Stimulated activated CD4-positive, alpha-beta T cell treated with anti-CD3 and anti-CD28 coated beads, Interleukin-1b, Interleukin-23, amount 100 ng/mL, for 4 hours (primary cell): ENCODE data around the gene KIF12.
"Not testable (repeated sequence)": the region's sequence is repeated elsewhere in the genome, so short reads cannot be mapped to it uniquely, and the experiment has no call there.

Experiments used
- DNase-seq, 2 donors: peaks; one replicate each; pipeline ENCODE4 v3.0.0-alpha.2; 2020; ENCODE audit warnings: low read depth in 2 of 2

Gene KIF12

DNA sequence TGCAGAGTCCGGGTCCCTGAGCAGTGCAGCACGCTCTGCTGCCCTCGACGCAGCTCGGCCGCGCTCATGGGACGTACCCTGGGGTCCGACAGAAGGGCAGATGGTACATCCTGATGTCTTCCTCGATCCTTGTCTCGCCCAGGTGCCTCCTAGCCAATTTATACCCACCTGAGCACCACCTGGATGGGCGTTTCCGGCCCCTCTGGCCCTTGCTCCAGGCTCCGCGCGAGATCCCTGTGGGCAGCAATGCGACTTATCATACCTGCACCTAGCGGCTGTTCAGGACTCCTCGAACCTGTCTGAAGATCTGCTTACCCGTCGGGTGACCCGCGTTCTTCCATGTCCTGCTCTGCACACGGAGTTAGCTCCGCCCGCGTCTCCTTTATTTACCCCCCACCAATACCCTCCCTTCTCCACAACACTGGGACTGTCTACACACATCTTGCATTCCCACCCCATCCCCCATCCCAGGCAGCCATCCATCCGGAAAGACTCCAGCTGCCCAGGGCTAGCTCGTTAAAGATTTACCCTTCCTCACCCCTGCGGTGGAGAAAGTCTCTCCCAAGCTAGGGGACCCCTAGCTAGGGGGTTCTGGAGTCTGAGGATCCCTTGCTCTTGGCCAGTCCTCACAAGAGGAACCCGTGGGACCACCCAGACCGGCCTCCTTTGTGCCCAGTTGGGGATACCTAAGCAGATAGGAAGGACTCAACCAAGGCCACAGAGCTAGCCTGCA, at the start of gene KIF12:
Gene KIF12 (minus strand): TSS at position 357 of the 733 bp plus-strand sequence. CDS start 16 bp downstream, at position 341.
- no peak for DNase-seq

DNA sequence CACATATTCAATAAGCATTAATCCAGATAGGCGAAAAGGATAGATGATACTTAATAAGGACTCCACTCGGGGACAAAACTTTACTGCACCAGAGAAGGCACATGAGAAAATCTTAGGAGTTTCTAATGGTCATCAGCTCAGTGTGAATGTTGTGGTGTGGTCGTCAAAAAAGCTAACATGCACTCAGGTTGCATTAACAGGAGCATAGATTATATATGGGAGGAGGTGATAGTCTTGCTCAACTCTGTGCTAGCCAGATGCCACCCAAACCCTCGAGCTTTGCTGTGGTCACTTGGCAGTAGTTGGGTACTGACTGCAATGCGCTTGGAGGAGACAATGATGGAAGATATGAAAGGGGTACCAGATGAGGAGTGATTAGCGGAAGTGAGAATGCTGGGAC, 47.6 kb upstream of the KIF12 start:
- no peak for DNase-seq

DNA sequence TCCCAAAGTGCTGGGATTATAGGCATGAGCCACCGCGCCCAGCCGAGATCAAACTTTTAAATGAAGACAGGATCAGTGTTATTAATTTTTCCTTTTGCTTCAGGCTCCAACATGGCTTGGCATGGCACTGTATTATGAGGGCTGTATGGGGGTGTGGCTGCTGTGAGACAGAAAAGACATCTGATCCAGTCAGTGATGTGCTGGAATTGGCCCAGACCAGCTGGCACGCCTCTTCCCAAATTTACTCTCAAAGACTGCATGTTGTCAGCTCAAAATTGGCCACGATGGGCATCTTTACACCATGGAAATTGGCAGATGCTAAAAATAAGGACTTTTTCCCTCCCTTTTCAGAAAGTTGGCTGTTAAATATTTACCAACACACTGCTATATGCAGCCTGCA, 44.1 kb upstream of the KIF12 start:
- DNase-seq, result no peak

DNA sequence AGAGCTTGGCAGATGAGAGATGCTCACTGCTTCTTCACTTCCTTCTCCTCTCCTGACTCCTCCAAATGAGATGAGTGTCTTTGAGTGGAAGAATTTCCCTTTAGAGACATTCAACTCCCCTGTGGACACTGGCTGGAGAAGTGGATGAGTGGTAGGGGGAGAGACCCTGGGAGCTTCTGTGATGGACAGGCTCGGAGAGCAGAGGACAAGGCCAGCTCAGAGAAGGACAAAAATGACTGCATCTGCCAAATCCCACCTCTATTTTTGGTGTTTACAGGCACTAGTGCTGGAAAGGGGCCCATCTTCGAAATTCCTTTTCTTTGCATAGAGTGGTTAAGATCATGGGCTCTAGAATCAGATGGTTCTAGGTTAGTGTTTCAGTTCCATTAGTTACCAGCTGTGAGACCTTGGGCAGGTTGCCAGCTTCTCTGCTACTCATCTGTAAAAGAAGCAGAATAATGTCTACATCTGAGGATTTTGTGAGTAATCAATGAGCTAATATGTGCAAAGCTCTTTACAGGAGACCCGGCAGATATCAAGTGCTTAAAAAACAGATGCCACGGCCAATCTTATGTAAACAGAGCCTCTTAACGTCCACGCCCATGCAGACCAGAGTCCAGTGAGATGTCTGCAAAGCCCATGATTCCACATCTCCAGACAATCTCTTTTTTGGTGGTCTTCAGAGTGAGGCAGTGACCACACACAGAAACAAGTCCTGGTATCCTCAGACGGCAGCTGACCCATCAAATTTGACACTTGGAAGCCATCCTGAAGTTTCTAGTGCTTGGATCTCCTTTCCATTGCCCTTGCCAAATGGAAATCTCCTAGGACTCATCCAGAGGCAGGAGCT, 42.7 kb upstream of the KIF12 start:
- no peak for DNase-seq

DNA sequence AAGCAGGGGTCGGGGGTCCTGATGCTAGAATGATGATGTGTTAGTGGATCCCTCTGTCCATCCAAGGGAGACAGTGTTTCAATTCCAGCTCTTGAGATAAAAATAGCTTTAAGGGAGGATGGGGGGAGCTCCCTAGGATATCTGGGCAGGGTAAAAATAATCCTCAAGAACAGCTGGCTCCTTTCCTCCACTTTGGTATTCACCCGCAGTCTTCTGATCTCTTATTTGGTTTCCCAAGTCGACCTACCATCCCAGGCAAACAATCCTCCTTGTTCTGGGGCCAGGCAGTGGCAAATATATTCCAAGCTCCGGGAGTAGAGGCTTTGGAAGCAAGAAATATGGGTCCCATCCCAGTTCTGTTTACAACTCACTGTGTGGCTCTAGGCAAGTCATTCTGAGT, 41.8 kb upstream of the KIF12 start:
- no peak for DNase-seq

DNA sequence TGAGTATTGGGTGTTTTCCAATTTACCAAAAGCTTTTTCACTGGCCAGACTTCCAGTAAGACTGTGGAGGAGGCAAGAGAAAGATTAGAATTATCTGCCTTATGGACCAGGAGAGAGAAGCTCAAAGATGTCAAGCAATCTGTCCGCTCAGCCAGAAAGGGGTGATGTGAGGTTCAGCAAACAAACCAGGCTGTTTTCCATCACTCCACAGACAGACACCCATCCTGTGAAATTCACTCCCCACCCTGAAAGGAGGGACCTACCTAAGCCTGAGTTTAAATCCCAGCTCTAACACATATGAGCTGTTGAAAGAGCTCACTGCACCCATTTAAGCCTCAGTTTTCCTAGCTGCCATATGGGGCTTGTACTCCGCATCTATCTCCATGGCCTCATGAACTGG, 41.3 kb upstream of the KIF12 start:
- DNase-seq, result no peak

DNA sequence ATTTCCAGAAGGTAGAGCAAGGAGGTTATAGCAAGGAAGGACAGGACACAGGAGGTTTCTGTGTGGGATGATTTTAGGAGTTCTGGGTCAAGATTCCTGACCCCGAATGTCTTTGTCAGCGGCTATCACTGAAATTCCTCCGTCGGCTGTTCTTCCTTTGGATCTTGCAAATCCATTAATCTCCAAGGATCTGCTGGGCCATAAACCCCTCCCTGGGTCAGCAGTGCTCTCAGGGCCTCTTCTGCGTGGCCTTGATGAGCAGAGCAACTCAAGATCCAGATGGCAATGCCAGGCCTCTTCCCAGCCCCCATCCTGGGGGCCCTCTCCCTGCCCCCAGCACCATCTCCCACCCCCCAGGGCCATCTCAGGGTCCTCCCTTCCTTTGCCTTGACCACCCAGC, 40.0 kb upstream of the KIF12 start:
- DNase-seq, result no peak

DNA sequence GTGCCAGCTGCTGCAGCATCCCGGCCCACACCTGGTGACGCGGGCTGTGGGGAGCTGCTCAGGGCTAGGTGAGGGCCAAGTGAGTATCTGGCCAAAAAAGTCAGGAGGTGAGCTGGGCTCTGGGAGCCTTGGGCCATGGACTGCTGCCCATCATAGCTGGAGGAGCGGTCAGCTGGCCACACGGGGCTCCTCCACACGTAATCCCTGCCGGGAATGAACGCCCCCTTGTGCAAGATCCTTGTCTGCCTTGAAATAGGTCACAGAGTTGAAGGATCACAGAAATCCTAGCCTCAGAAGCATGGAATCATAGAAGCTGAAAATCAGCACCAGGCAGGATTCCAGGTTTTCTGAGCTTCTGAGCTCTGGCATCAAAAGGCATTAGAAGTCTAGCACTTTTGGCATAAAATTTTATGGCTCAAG, 39.5 kb upstream of the KIF12 start:
- DNase-seq, result no peak

DNA sequence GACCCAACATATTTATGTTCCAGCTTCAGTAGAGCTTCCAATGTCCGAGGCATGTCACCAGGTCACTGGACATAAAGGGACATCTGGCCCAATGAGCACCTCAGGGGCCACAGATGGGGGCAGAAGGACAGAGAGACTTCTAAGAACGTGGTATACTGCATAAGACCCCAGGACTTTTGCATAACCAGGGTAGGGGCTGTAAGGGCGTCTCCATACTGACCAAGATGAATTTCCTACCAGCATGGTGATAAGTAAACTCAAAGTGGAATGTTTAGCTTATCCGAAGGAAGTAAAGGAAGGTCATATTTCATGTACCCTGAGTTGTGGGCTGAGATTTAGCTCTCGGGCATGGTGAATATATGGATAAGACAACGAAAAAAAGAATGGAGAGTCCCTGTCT, 38.7 kb upstream of the KIF12 start:
- no peak for DNase-seq

DNA sequence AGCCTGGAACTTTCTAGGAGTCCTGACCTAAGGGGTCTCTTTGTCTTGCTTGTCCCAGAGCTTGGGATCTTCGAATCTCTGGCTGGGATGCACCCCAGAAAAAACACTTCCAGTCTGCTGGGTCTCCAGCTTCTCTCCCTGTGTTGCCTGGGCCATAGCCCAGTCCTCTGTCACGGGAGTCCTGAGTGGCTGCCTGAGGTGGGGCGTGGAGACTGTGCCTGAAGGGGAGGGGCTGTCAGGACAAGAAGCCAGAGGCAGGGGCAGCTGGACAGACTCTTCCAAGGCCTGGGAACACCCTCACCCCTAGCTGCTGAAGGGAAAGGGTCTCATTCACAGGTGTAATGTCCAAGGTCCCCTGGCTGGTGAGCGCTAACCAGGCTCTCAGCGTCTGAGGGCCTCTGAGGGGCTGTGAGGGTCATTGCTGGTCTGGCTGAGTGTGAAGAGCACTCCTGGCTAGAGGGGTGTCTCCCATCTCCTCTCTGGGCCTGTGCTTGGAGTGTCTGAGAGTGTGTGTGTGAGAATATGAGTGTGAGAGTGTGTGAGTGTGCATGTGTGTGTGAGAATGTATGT, 35.8 kb upstream of the KIF12 start:
- DNase-seq, result no peak

DNA sequence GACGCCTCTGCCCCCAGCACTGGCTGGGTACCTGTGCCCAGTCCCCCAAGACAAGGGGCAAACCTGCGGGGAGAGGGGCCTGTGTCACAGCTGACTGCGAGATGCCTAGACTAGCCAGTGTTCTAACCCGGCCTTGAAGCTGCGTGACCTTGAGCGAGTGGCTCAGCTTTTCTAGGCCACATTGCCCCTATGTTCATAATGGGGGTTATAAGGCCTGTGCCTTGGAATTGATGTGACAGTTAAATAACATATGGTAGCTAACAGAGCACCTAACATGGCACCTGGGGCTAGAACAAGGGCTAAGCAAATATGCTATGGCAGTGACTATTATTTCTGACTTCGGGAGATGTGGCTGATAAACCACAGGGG, 33.4 kb upstream of the KIF12 start:
- no peak for DNase-seq

DNA sequence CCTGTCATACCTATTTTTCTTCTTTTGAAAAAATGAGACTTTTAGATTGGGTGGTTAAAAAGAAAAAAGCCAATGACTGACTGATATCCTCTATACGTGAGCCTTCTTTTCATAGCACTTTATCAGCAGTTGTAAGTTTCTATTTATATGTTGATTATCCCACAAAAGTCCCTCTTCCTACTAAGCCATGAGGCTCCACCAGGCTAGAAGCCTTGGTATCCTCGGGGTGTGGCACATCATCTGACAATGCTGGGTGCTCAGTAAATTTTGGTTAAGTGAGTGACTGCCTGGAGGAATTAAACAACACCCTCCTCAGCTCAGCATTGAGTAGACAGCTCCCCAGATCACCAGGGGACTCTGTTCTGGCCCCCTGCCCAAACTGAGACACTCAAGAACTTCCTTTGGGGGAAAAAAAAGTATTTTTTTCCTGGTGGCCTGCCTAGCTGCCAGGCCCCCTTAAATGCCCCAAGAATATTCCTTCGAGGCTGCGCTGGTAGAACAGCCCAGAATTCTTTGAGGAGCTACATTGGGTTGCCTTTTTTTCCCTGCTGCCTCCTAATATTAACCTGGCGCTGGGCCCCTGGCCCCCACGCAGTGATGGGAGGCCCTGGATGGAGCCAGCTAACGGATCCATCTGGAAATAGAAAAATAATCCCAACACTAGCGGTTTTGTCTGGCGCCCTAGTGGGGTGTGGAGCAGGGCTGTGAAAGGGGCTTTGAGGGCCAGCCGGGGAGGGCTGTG, 32.9 kb upstream of the KIF12 start:
- DNase-seq, result no peak

DNA sequence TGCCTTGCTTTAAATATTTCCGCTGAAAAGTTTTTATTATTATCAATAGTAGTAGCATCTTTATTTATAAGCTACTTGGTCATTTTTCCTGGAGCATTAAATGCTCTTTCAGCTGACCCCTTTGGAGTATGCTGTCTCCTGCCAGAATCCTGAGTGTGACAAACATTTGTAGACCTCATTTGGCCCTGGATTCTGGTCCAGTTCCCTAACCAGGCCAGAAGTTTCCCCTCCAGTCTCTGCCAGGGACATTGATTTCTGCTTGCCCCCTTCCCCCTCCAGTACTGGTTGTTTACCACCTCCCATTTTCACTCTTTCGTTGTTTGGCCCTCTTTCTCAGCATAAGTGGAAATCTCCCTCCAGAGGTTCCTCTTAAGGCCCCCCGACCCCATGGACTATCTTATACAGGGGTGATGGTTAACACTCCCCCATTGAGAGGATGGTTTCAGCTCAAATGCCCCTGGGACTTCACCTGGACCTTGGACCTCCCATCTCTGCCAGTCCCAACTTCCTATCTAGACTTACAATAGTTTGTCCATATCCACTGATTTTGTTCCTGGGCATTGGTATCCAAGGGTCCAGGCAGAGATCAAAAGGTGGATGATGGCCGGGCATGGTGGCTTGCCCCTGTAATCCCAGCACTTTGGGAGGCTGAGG, 31.7 kb upstream of the KIF12 start:
- DNase-seq, result no peak

DNA sequence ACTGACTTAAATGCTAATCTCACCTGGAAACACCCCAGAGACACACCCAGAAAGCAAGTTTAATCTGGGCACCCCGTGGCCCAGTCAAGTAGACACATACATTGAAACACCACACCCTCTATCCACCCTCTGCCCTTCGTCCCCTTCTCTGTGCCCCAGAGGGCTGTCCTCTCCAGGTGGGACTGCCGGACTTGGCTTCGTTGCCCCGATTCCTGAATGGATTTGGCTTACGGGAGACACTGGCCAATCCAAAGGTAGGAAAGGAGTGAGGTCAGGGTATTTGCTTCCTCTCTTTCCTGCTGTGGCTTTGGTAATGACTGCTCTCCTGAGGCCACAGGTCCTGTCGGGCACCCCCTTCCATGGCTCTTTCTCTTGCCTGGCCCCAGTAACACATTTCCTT, 31.0 kb upstream of the KIF12 start:
- DNase-seq, result no peak

DNA sequence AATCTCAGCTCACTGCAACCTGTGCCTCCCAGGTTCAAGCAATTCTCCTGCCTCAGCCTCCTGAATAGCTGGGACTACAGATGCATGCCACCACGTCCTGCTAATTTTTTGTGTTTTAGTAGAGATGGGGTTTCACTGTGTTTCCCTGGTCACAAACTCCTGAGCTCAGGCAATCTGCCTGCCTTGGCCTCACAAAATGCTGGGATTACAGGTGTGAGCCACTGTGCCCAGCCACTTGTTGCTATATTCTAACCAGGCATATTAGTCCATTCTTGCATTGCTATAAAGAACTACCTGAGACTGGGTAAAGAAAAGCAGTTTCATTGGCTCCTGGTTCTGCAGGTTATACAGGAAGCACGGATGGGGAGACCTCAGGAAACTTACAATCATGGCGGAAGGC, 29.7 kb upstream of the KIF12 start:
- not testable (repeated sequence) for DNase-seq

DNA sequence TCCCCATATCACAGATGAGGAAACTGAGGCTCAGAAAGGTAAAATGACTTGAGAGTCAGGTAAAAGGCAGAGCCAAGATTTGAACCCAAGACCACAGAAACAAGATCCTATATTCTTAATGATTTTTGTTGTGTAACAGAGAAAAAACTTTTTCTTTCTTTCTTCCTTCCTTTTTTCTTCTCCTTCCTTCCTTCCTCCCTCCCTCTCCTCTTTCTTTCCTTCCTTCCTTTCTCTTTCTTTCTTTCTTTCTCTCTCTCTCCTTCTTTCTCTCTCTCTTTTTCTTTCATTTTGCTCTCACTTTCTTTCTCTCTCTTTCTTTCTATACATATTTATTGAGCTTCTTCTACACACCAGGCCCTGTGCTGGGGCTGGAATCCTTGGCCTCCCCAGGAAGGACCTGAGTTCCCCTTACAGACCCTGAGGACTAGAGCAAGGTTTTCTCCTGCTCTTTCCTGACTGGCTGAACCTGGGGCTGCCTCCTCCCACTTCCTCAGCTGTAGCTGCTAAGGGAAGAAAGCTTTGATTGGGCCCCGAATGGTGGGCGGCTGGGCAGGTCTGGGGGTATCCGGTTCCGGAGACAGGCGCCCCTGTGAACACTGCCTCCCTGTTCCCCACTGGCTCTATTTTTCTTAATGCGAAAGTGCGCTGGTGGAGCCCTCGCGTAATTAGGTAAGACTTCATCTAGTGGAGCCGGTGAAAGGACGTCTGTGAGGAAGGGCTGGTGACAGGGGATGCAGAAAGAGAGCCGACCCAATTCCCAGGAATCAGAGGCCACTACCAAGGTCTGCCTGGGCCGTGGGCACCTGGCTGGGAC, 27.4 kb upstream of the KIF12 start:
- DNase-seq, result no peak

DNA sequence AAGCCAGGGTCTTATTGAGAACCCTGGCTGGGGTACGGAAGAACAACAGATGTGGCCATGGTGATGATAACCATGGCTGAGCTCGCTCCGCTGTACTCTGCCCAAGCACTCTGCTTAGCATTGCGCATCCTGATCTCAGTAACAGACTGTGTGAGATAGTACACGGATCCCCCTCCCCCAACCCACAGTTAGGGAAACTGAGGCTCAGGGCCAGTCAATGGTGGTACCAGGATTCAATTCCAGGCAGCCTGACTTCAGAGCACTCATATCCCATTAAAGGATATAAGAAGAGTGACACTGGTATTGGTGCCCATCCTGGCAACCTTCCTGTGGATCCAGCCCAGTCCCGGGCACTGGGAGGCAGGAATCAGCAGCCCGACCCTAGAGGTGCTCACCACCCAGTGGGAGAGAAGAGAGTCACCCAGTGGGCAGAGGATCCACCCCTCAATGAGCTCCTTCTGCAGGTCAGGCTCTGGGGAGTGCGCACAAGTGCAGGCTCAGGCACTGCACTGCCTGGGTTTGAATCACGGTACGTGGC, 26.5 kb upstream of the KIF12 start:
- DNase-seq, result no peak

DNA sequence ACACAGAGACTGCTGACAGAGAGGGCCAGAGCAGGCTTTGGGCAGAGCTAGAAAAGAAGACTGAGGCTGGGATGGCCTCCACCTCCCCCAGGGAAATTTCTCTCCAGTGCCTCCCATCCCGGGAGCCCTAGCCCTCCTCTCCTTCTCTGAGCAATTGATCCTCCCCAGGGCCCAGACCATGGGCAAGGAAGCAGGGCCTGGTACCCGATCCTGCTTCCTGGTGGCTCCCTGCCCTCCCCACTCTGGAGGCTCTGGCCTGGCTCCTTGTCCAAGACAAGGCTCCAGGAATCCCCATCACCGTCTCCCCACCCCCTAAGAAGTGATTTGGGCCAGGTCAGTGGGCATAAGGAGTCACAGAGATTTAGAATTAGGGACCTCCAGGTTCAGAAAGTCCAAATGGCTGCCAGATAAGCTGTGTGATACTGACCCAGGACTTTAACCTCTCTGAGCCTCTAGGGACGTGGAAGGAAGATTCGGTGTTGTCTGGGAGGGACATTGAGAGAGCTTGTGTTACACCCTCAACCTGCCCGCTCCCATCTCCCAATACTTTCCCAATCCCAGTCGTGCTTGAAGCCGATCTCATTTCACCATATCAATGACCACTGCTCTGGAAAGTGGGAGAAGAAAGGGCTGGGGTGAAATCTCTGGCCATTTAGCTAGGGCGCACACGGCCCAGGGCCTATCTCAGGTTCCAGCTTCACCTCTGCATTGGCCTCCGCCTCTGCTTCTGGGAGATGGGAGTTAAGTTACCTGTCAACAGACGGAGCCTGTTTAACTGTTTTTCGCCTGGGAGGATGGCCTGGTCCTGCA, 25.8 kb upstream of the KIF12 start:
- no peak for DNase-seq

DNA sequence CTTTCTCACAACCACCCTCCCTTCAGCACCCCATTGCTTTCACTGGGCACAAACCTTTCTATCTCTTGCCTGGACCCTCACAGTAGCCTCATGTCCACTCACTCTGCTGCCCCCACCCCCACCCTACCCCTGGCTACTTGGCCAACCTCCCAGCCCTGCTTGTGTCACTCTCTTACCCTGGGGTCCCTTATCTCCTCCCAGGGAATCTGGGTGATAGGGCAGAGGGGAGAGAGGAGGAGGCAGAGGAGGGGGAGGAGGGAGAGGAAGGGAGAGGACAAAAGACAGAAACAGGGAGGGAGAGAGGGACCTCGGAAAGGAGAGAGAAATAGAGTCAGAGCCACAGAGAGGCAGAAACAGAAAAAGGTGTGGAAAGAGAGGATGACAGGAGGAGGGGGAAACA, 25.0 kb upstream of the KIF12 start:
- no peak for DNase-seq
